AG04450 (cell line): Measurements from ENCODE around the gene HABP2. TPM values are rescaled to one million over a fixed set of nuclear protein-coding genes. Genes with fewer than 3 reads are reported as not detected.

ENCODE experiments used
- CTCF ChIA-PET: fragments of 300-600, 350-600 bp; formaldehyde crosslinking; extraction: SDS; loops from one replicate; lab custom pipeline; 2022; ENCODE audit warnings: antibody characterized with exemption, inconsistent platforms; lab: Charles Lee
- POLR2A ChIA-PET: fragments of 350-600 bp; formaldehyde crosslinking; extraction: SDS; loops from one replicate; lab custom pipeline; 2021; ENCODE audit warnings: antibody characterized with exemption, inconsistent platforms; lab: Yijun Ruan, JAX
- DNase-seq: peaks from one replicate; pipeline ENCODE4 v3.0.0-alpha.2; 2011; ENCODE audit warnings: low read depth, low spot score
- H3K27ac ChIP-seq: one replicate; pipeline ENCODE4 v1.5.1; 2012; ENCODE audit warnings: low read depth, low read length, control low read depth
- H3K27me3 ChIP-seq: one replicate; pipeline ENCODE4 v1.6.0; 2012; ENCODE audit warnings: low read length; ENCODE audit not compliant: control insufficient read depth, insufficient read depth
- H3K4me3 ChIP-seq: 2 replicates; pipeline ENCODE4 v1.5.1; 2011; ENCODE audit warnings: mild to moderate bottlenecking, low read depth, low read length, control low read depth
- H3K9me3 ChIP-seq: 2 replicates; pipeline ENCODE4 v1.5.1; 2012; ENCODE audit warnings: low read length; ENCODE audit not compliant: control insufficient read depth, insufficient read depth
- CTCF ChIP-seq: IDR thresholded peaks from 2 replicates; pipeline ENCODE4 v1.5.1; 2011; ENCODE audit warnings: low read depth, low read length, control low read depth, inconsistent platforms
- polyA plus RNA-seq: library from polyadenylated mRNA; depleted of rRNA; stranded (reverse); fragments of >200 nt; gene quantifications from 2 replicates; pipeline ENCODE4 v1.2.3, GENCODE V29; 2011

The HABP2 gene
- polyA plus RNA-seq, 1 experiment, result not detected

- Histone ChIP-seq H3K27ac (no peak overlapping the region), H3K4me3 (no peak overlapping the region), H3K27me3 (peaks cover 1% of the 10 kb centered on the region), H3K9me3 (no peaks in the 10 kb centered on the region; the same call in 1 of the 2 replicates)
- POLR2A ChIA-PET, result no interaction called here
- no peak for DNase-seq
- CTCF ChIA-PET, result no interaction called here
- TF ChIP-seq CTCF, result no peak
Measured at GRCh38 chr10:113605268-113605978, 52.6 kb downstream of the HABP2 start.

- H3K27ac ChIP-seq, result no peak overlapping the region
- ChIA-PET POLR2A (no interaction called here), CTCF (no interaction called here)
- TF ChIP-seq CTCF, result no peak
- H3K27me3 ChIP-seq, result peaks cover 11% of the 10 kb centered on the region
- no peak for DNase-seq
- H3K4me3 ChIP-seq, result no peak overlapping the region
- no peaks in the 10 kb centered on the region for H3K9me3 ChIP-seq
Measured at GRCh38 chr10:113609704-113610108, 56.9 kb downstream of the HABP2 start.

- Histone ChIP-seq H3K27me3 (peaks cover 11% of the 10 kb centered on the region), H3K9me3 (no peaks in the 10 kb centered on the region), H3K27ac (no peak overlapping the region), H3K4me3 (no peak overlapping the region)
- TF ChIP-seq CTCF, result no peak
- DNase-seq, result no peak
- POLR2A ChIA-PET, result no interaction called here
- CTCF ChIA-PET, result no interaction called here
Measured at GRCh38 chr10:113610631-113611601, 58.1 kb downstream of the HABP2 start.

- H3K9me3 ChIP-seq, result no peaks in the 10 kb centered on the region
- H3K27ac ChIP-seq, result no peak overlapping the region
- no peak for TF ChIP-seq CTCF
- no peak for DNase-seq
- POLR2A ChIA-PET, result no interaction called here
- CTCF ChIA-PET, result no interaction called here
- peaks cover 13% of the 10 kb centered on the region for H3K27me3 ChIP-seq
- no peak overlapping the region for H3K4me3 ChIP-seq
Measured at GRCh38 chr10:113612154-113612553, 59.3 kb downstream of the HABP2 start.

- Histone ChIP-seq H3K27me3 (peaks cover 13% of the 10 kb centered on the region), H3K9me3 (no peaks in the 10 kb centered on the region), H3K4me3 (no peak overlapping the region), H3K27ac (no peak overlapping the region)
- no peak for TF ChIP-seq CTCF
- POLR2A ChIA-PET, result no interaction called here
- CTCF ChIA-PET, result no interaction called here
- DNase-seq, result no peak
Measured at GRCh38 chr10:113613427-113613826, 60.6 kb downstream of the HABP2 start.
